WTC11 (cell line): ENCODE measurements around the gene FAM47E.

Experiments used
- CREB1 ChIP-seq: sonication (generic); formaldehyde crosslinking; IDR thresholded peaks from 2 replicates; pipeline ENCODE4 v1.8.0; 2023; ENCODE audit warnings: mild to moderate bottlenecking, missing genetic modification reagents
- CTCF ChIP-seq: fragments of 200-600 bp; IDR thresholded peaks from 2 replicates; pipeline ENCODE4 v1.8.0; 2022; ENCODE audit warnings: antibody characterized with exemption
- IRF1 ChIP-seq: sonication (generic); formaldehyde crosslinking; IDR thresholded peaks from 2 replicates; pipeline ENCODE4 v1.8.0; 2023; ENCODE audit warnings: missing genetic modification reagents
- MAX ChIP-seq: sonication (generic); formaldehyde crosslinking; IDR thresholded peaks from 2 replicates; pipeline ENCODE4 v1.8.0; 2022; ENCODE audit warnings: mild to moderate bottlenecking, missing genetic modification reagents
- MYBL2 ChIP-seq: sonication (generic); formaldehyde crosslinking; IDR thresholded peaks from 2 replicates; pipeline ENCODE4 v1.8.1; 2023; ENCODE audit warnings: mild to moderate bottlenecking, moderate library complexity, missing genetic modification reagents
- NR1H2 ChIP-seq: sonication (generic); formaldehyde crosslinking; IDR thresholded peaks from 2 replicates; pipeline ENCODE4 v1.9.0; 2021; ENCODE audit warnings: mild to moderate bottlenecking, moderate library complexity, missing genetic modification reagents
- SP1 ChIP-seq: sonication (generic); formaldehyde crosslinking; conservative IDR thresholded peaks from 2 replicates; pipeline ENCODE4 v1.8.1; 2022; ENCODE audit warnings: missing genetic modification reagents
- TCF7 ChIP-seq: sonication (generic); formaldehyde crosslinking; IDR thresholded peaks from 2 replicates; pipeline ENCODE4 v1.8.0; 2022; ENCODE audit warnings: mild to moderate bottlenecking, low read depth, missing genetic modification reagents, moderate library complexity
- USF2 ChIP-seq: sonication (generic); formaldehyde crosslinking; IDR thresholded peaks from 2 replicates; pipeline ENCODE4 v1.8.1; 2023; ENCODE audit warnings: mild to moderate bottlenecking, missing genetic modification reagents, moderate library complexity
- ZNF121 ChIP-seq: sonication (generic); formaldehyde crosslinking; IDR thresholded peaks from 2 replicates; pipeline ENCODE4 v1.8.0; 2023; ENCODE audit warnings: missing genetic modification reagents
- ZNF263 ChIP-seq: sonication (generic); formaldehyde crosslinking; IDR thresholded peaks from 2 replicates; pipeline ENCODE4 v1.8.1; 2022; ENCODE audit warnings: low read depth, mild to moderate bottlenecking, moderate library complexity, missing genetic modification reagents

GRCh38 chr4:76209881-76210280 is 41.6 kb upstream of the FAM47E start:
- no peak for TF ChIP-seq SP1 (CRISPR knock-in tag)
- no peak for TF ChIP-seq CTCF
- TF ChIP-seq USF2 (CRISPR knock-in tag), result no peak
- TF ChIP-seq ZNF263 (CRISPR knock-in tag), result no peak
- TF ChIP-seq MYBL2 (CRISPR knock-in tag), result no peak
- TF ChIP-seq IRF1 (CRISPR knock-in tag), result no peak
- TF ChIP-seq NR1H2 (CRISPR knock-in tag), result no peak
- no peak for TF ChIP-seq CREB1 (CRISPR knock-in tag)
- no peak for TF ChIP-seq TCF7
- no peak for TF ChIP-seq MAX (CRISPR knock-in tag)
- no peak for TF ChIP-seq ZNF121 (CRISPR knock-in tag)
